Osteoblast (primary cell): ENCODE measurements around the gene ZNF784. TPM values are rescaled to one million over a fixed set of nuclear protein-coding genes. Genes with fewer than 3 reads are reported as not detected.
"Not testable (repeated sequence)": the region's sequence is repeated elsewhere in the genome, so short reads cannot be mapped to it uniquely, and the experiment has no call there.

Source experiments
- DNase-seq: peaks from one replicate; pipeline ENCODE4 v3.0.0; 2011; ENCODE audit warnings: low spot score, mixed read lengths; ENCODE audit not compliant: insufficient read length; ENCODE audit errors: missing footprints
- H2AFZ ChIP-seq: 2 replicates; pipeline ENCODE4 v1.6.0; 2011; ENCODE audit warnings: mild to moderate bottlenecking, low read length
- H3K27ac ChIP-seq: 2 replicates; pipeline ENCODE4 v1.5.1; 2011; ENCODE audit warnings: mild to moderate bottlenecking, low read depth, low read length, moderate library complexity
- H3K27me3 ChIP-seq: 2 replicates; pipeline ENCODE4 v1.6.0; 2012; ENCODE audit warnings: mild to moderate bottlenecking, control low read depth, inconsistent platforms, low read length, moderate library complexity; ENCODE audit not compliant: insufficient read depth
- H3K36me3 ChIP-seq: 2 replicates; pipeline ENCODE4 v1.5.1; 2011; ENCODE audit warnings: mild to moderate bottlenecking, low read length, control low read depth, moderate library complexity; ENCODE audit not compliant: insufficient read depth
- H3K4me1 ChIP-seq: 2 replicates; pipeline ENCODE4 v1.5.1; 2011; ENCODE audit warnings: mild to moderate bottlenecking, low read length, control low read depth, moderate library complexity; ENCODE audit not compliant: insufficient read depth
- H3K4me2 ChIP-seq: 2 replicates; pipeline ENCODE4 v1.6.0; 2011; ENCODE audit warnings: mild to moderate bottlenecking, low read length; ENCODE audit not compliant: insufficient read depth
- H3K4me3 ChIP-seq: fragments of 200-600 bp; sonication (generic); 3 replicates; pipeline ENCODE4 v1.5.1; 2012; ENCODE audit warnings: mild to moderate bottlenecking, low read length, inconsistent platforms; ENCODE audit not compliant: insufficient read depth
- H3K79me2 ChIP-seq: 2 replicates; pipeline ENCODE4 v1.6.0; 2012; ENCODE audit warnings: mild to moderate bottlenecking, low read length, control low read depth, inconsistent platforms; ENCODE audit not compliant: insufficient read depth
- H3K9me3 ChIP-seq: 2 replicates; pipeline ENCODE4 v1.5.1; 2011; ENCODE audit warnings: low read depth, low read length, control low read depth
- H4K20me1 ChIP-seq: 2 replicates; pipeline ENCODE4 v1.6.0; 2012; ENCODE audit warnings: mild to moderate bottlenecking, low read length, control low read depth; ENCODE audit not compliant: insufficient read depth
- CTCF ChIP-seq: IDR thresholded peaks from 2 replicates; pipeline ENCODE4 v1.5.1; 2011; ENCODE audit warnings: mild to moderate bottlenecking, low read depth, low read length, moderate library complexity; ENCODE audit errors: extremely low read depth
- total RNA-seq: library from RNA; depleted of rRNA; stranded (reverse); fragments of >200 nt; gene quantifications from 2 replicates; pipeline ENCODE4 v1.2.3, GENCODE V29; 2012

Gene ZNF784
- total RNA-seq, 1 donor, result 8.7 TPM

- DNase-seq, result peak; percentile 99
- Histone ChIP-seq H3K4me1 (peaks cover 12% of the 10 kb centered on the region), H2AFZ (peak overlapping the region; percentile 71), H3K9me3 (no peaks in the 10 kb centered on the region), H3K27ac (peak overlapping the region; percentile 29), H3K36me3 (no peaks in the 10 kb centered on the region), H3K79me2 (no peaks in the 10 kb centered on the region), H3K4me2 (peak overlapping the region; percentile 81), H4K20me1 (no peaks in the 10 kb centered on the region), H3K27me3 (no peaks in the 10 kb centered on the region), H3K4me3 (peak overlapping the region; percentile 70)
- TF ChIP-seq CTCF, result no peak
Observed at GRCh38 chr19:55586976-55587668, 37.2 kb downstream of the ZNF784 start.

GRCh38 chr19:55585658-55586339, 38.6 kb downstream of the ZNF784 start:
- no peak for TF ChIP-seq CTCF
- Histone ChIP-seq H3K36me3 (no peaks in the 10 kb centered on the region), H3K4me2 (peak overlapping the region; percentile 78), H3K9me3 (no peaks in the 10 kb centered on the region), H3K79me2 (peaks cover 4% of the 10 kb centered on the region), H3K27me3 (no peaks in the 10 kb centered on the region), H4K20me1 (no peaks in the 10 kb centered on the region), H2AFZ (peak overlapping the region; percentile 91), H3K4me1 (peaks cover 23% of the 10 kb centered on the region), H3K4me3 (peak overlapping the region; percentile 68), H3K27ac (no peak overlapping the region)
- DNase-seq, result peak; percentile 94

- TF ChIP-seq CTCF, result no peak
- Histone ChIP-seq H3K36me3 (no peaks in the 10 kb centered on the region), H3K4me3 (no peak overlapping the region), H2AFZ (no peak overlapping the region), H3K79me2 (peaks cover 12% of the 10 kb centered on the region), H3K4me2 (no peak overlapping the region), H3K9me3 (no peaks in the 10 kb centered on the region), H4K20me1 (no peaks in the 10 kb centered on the region), H3K27ac (no peak overlapping the region), H3K4me1 (peaks cover 23% of the 10 kb centered on the region), H3K27me3 (no peaks in the 10 kb centered on the region)
- peak; percentile 42 for DNase-seq
Observed at GRCh38 chr19:55584871-55585270, 39.5 kb downstream of the ZNF784 start.

GRCh38 chr19:55583897-55584296, 40.5 kb downstream of the ZNF784 start:
- H3K9me3 ChIP-seq, DNase-seq: not testable (repeated sequence)

GRCh38 chr19:55582284-55582683, 42.1 kb downstream of the ZNF784 start:
- Histone ChIP-seq H3K4me1 (peaks cover 23% of the 10 kb centered on the region), H3K79me2 (peaks cover 23% of the 10 kb centered on the region), H3K4me2 (peak overlapping the region; percentile 27)
- not testable (repeated sequence) for H3K27ac ChIP-seq, H3K27me3 ChIP-seq, H3K4me3 ChIP-seq, H4K20me1 ChIP-seq, DNase-seq, H3K9me3 ChIP-seq, H3K36me3 ChIP-seq, H2AFZ ChIP-seq

More at GRCh38 chr19:55583897-55584296, 40.5 kb downstream of the ZNF784 start:
- not testable (repeated sequence) for H3K27me3 ChIP-seq, H2AFZ ChIP-seq, H3K36me3 ChIP-seq, H4K20me1 ChIP-seq, H3K27ac ChIP-seq, H3K4me2 ChIP-seq, H3K4me3 ChIP-seq
- peaks cover 22% of the 10 kb centered on the region for H3K79me2 ChIP-seq
- peaks cover 23% of the 10 kb centered on the region for H3K4me1 ChIP-seq
